PC-9 (cell line): ENCODE data around the gene NASP. TPM values are rescaled to one million over a fixed set of nuclear protein-coding genes. Genes with fewer than 3 reads are reported as not detected.

Experiments
- BruUV-seq: library from RNA; stranded (reverse); fragments of 400-500 nt; replicated peaks from 2 replicates; lab custom pipeline; 2021; lab: Mats Ljungman, UMichigan
- CTCF ChIA-PET: fragments of 300-600 bp; sonication (Branson Sonifier 250); formaldehyde crosslinking; loops from one replicate; lab custom pipeline; 2022; ENCODE audit warnings: antibody characterized with exemption; lab: Charles Lee
- POLR2A ChIA-PET: fragments of 300-600 bp; sonication (Branson Sonifier 250); formaldehyde crosslinking; loops from one replicate; lab custom pipeline; 2022; ENCODE audit warnings: antibody characterized with exemption; ENCODE audit not compliant: unreplicated experiment; lab: Charles Lee
- DNase-seq, 2 experiments: peaks; one replicate each; pipeline versions ENCODE4 v3.0.0 to v3.0.0-alpha.2; 2015 to 2022; ENCODE audit warnings: mixed read lengths in 1 of 2
- H2AFZ ChIP-seq: fragments of 200-600 bp; sonication (generic); 2 replicates; pipeline ENCODE4 v1.8.1; 2017; ENCODE audit warnings: antibody characterized with exemption
- H3F3A ChIP-seq: fragments of 200-600 bp; sonication (generic); 2 replicates; pipeline ENCODE4 v1.8.1; 2017; ENCODE audit warnings: antibody characterized with exemption, mild to moderate bottlenecking, low read depth; ENCODE audit not compliant: insufficient read depth
- H3K27ac ChIP-seq: fragments of 200-600 bp; sonication (generic); 2 replicates; pipeline ENCODE4 v1.6.1; 2016; ENCODE audit warnings: mixed run types
- H3K27me3 ChIP-seq: fragments of 200-600 bp; sonication (generic); 2 replicates; pipeline ENCODE4 v1.6.1; 2016; ENCODE audit warnings: low read depth, mixed run types; ENCODE audit not compliant: insufficient read depth
- H3K36me3 ChIP-seq: fragments of 200-600 bp; sonication (generic); 2 replicates; pipeline ENCODE4 v1.6.1; 2016; ENCODE audit warnings: low read depth, mixed run types
- H3K4me1 ChIP-seq: fragments of 200-600 bp; sonication (generic); replicated peaks from 2 replicates; pipeline ENCODE4 v1.6.1; 2016; ENCODE audit warnings: mixed run types; ENCODE audit not compliant: insufficient read depth
- H3K4me2 ChIP-seq: fragments of 200-600 bp; sonication (generic); 2 replicates; pipeline ENCODE4 v1.6.1; 2017; ENCODE audit warnings: mixed run types
- H3K4me3 ChIP-seq: fragments of 200-600 bp; sonication (generic); 2 replicates; pipeline ENCODE4 v1.6.1; 2016; ENCODE audit warnings: mixed run types
- H3K79me2 ChIP-seq: fragments of 200-600 bp; sonication (generic); 2 replicates; pipeline ENCODE4 v1.6.1; 2017; ENCODE audit warnings: low read depth, mixed run types
- H3K9me2 ChIP-seq: fragments of 200-600 bp; sonication (generic); 2 replicates; pipeline ENCODE4 v1.8.1; 2017; ENCODE audit warnings: mild to moderate bottlenecking; ENCODE audit not compliant: insufficient read depth
- H3K9me3 ChIP-seq: fragments of 200-600 bp; sonication (generic); 2 replicates; pipeline ENCODE4 v1.8.1; 2016; ENCODE audit warnings: low read depth; ENCODE audit not compliant: insufficient read depth
- H4K20me1 ChIP-seq: fragments of 200-600 bp; sonication (generic); 2 replicates; pipeline ENCODE4 v1.8.1; 2017; ENCODE audit not compliant: insufficient read depth
- EZH2 ChIP-seq: fragments of 200-600 bp; sonication (generic); IDR thresholded peaks from 2 replicates; pipeline ENCODE4 v1.8.0; 2017; ENCODE audit warnings: antibody characterized with exemption, low read depth
- intact Hi-C: fragments of 100-400 bp; cut with micrococcal nuclease; formaldehyde crosslinking; loops from one replicate; pipeline ENCODE4 v1.10.0; 2022; ENCODE audit not compliant: unreplicated experiment
- total RNA-seq: library from RNA; stranded (reverse); gene quantifications from 2 replicates; pipeline ENCODE4 v1.2.3, GENCODE V29; 2021
- TF ChIP-seq, protein P1 (sequence below): fragments of 200-600 bp; sonication (generic); conservative IDR thresholded peaks from 2 replicates; pipeline ENCODE4 v1.6.1; 2017; ENCODE audit warnings: mixed run types, antibody characterized with exemption, mild to moderate bottlenecking, moderate library complexity

NASP gene
- total RNA-seq, 1 experiment from 2014 or later = 221 TPM

DNA sequence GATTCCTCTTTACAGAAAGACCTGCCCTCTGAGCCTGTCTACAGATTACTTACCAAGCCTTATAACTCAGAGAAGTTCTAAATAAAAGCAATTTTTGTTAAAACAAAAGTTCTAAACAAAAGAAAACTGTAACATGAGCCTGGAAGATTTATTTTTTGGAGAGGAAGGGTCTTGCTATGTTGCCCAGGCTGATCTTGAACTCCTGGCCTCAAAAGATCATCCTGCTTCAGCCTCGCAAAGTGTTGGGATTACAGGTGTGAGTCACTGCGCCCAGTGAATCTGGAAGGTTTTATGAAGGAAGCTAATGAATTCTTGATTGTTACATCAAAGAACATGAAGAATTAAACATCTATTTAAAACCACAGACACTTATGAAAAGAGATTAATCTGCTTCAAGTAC, 75.4 kb downstream of the NASP start:
- Histone ChIP-seq H4K20me1 (peaks cover 36% of the 10 kb centered on the region), H3K4me1 (no peaks in the 10 kb centered on the region), H3K79me2 (peaks cover 37% of the 10 kb centered on the region), H3F3A (no peaks in the 10 kb centered on the region; the same call in 1 of the 2 replicates), H3K27me3 (no peaks in the 10 kb centered on the region), H3K9me3 (no peaks in the 10 kb centered on the region), H3K4me2 (no peak overlapping the region), H3K4me3 (no peak overlapping the region), H3K36me3 (peaks cover 60% of the 10 kb centered on the region), H3K27ac (no peak overlapping the region), H2AFZ (no peak overlapping the region), H3K9me2 (no peaks in the 10 kb centered on the region)
- POLR2A ChIA-PET = no interaction called here
- intact Hi-C loops = no loop called here
- CTCF ChIA-PET = no interaction called here
- TF ChIP-seq, protein P1, sequence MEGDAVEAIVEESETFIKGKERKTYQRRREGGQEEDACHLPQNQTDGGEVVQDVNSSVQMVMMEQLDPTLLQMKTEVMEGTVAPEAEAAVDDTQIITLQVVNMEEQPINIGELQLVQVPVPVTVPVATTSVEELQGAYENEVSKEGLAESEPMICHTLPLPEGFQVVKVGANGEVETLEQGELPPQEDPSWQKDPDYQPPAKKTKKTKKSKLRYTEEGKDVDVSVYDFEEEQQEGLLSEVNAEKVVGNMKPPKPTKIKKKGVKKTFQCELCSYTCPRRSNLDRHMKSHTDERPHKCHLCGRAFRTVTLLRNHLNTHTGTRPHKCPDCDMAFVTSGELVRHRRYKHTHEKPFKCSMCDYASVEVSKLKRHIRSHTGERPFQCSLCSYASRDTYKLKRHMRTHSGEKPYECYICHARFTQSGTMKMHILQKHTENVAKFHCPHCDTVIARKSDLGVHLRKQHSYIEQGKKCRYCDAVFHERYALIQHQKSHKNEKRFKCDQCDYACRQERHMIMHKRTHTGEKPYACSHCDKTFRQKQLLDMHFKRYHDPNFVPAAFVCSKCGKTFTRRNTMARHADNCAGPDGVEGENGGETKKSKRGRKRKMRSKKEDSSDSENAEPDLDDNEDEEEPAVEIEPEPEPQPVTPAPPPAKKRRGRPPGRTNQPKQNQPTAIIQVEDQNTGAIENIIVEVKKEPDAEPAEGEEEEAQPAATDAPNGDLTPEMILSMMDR = no peak
- TF ChIP-seq EZH2 = no peak
- BruUV-seq = no TSS peak
- no peak for DNase-seq

DNA sequence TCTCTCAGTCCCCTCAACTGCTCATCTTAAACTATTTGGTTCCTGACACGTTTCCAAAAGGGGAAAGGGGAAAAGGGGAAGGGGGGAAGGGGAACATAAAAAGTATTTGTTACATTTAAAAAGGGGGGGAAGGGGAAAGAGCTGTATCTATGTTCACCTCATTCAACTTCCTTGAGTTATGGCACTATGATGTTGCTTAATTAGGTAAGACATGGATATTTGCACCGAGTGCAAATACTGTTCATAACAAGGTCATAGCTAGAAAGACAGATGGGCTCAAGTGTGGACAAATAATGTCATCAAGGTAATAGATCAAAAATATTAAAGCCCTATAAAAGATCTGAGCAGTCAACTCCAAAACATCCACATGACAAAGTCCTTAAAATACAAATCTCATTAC, 76.5 kb downstream of the NASP start:
- intact Hi-C loops = no loop called here
- no TSS peak for BruUV-seq
- H2AFZ ChIP-seq = no peak overlapping the region
- 0 out of 2 replicates have a peak, but pooled peaks cover 3% of the 10 kb centered on the region for H3F3A ChIP-seq
- H3K4me2 ChIP-seq = no peak overlapping the region
- H3K9me2 ChIP-seq = no peaks in the 10 kb centered on the region
- no peaks in the 10 kb centered on the region for H3K27me3 ChIP-seq
- DNase-seq = no peak
- H3K4me1 ChIP-seq = no peaks in the 10 kb centered on the region
- H3K36me3 ChIP-seq = peaks cover 49% of the 10 kb centered on the region
- CTCF ChIA-PET = no interaction called here
- no peaks in the 10 kb centered on the region for H3K9me3 ChIP-seq
- H3K27ac ChIP-seq = no peak overlapping the region
- H4K20me1 ChIP-seq = peaks cover 43% of the 10 kb centered on the region
- no peak overlapping the region for H3K4me3 ChIP-seq
- TF ChIP-seq, protein P1 = no peak
- peaks cover 48% of the 10 kb centered on the region for H3K79me2 ChIP-seq
- POLR2A ChIA-PET = interaction anchor here (0.6 kb wide), 1 partner anchor 81 kb away, joined by 7 read pairs; no protein-coding TSS in a partner anchor

DNA sequence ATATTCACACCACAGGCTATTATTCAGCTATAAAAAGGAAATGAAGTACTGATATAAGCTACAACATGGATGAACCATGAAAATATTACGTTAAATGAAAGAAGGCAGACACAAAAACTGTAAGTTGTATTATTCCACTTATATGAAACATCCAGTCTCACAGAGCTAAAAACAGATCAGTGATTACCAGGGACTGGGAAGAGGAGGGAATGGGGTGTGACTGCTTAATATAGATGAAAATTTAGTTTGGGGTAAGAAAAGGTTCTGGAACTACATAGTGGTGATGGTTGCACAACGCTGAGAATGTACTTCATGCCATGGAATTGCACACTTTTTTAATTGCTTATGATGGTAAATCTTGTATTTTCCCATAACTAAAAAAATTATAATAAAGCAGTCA, 83.0 kb downstream of the NASP start:
- 0 out of 2 replicates have a peak, but pooled peaks cover 14% of the 10 kb centered on the region for H3K36me3 ChIP-seq
- H3K4me3 ChIP-seq = no peak overlapping the region
- ChIA-PET POLR2A (interaction anchor here (0.5 to 0.9 kb wide), 2 partner anchors 12 to 889 kb away, joined by 4 to 8 read pairs; no protein-coding TSS in a partner anchor), CTCF (no interaction called here)
- no peaks in the 10 kb centered on the region for H3K9me3 ChIP-seq
- H3K9me2 ChIP-seq = no peaks in the 10 kb centered on the region
- no peaks in the 10 kb centered on the region for H3K4me1 ChIP-seq
- peaks cover 96% of the 10 kb centered on the region for H3K79me2 ChIP-seq
- H3K27ac ChIP-seq = no peak overlapping the region
- TF ChIP-seq, protein P1 = no peak
- TF ChIP-seq EZH2 = no peak
- no peak for DNase-seq
- no peak overlapping the region for H2AFZ ChIP-seq
- H3K27me3 ChIP-seq = no peaks in the 10 kb centered on the region
- peaks cover 7% of the 10 kb centered on the region; the same call in 1 of the 2 replicates for H3F3A ChIP-seq
- H4K20me1 ChIP-seq = peaks cover 82% of the 10 kb centered on the region
- intact Hi-C loops = no loop called here
- BruUV-seq = no TSS peak
- H3K4me2 ChIP-seq = no peak overlapping the region
